Kidney epithelial cell (primary cell): Measurements from ENCODE around the gene ADCY2. TPM values are rescaled to one million over a fixed set of nuclear protein-coding genes. Genes with fewer than 3 reads are reported as not detected.

Experiments used
- DNase-seq: peaks from one replicate; pipeline ENCODE4 v3.0.0-alpha.2; 2010; ENCODE audit warnings: low read depth
- H3K27me3 ChIP-seq: 2 replicates; pipeline ENCODE4 v1.6.0; 2011; ENCODE audit warnings: low read length; ENCODE audit not compliant: control insufficient read depth, insufficient read depth
- H3K36me3 ChIP-seq: 2 replicates; pipeline ENCODE4 v1.5.1; 2011; ENCODE audit warnings: low read length; ENCODE audit not compliant: control insufficient read depth, insufficient read depth
- H3K4me3 ChIP-seq: 2 replicates; pipeline ENCODE4 v1.5.1; 2011; ENCODE audit warnings: low read depth, mild to moderate bottlenecking, control low read depth, low read length
- total RNA-seq: library from RNA; depleted of rRNA; stranded (reverse); fragments of >200 nt; gene quantifications from 2 replicates; pipeline ENCODE4 v1.2.3, GENCODE V29; 2015
- TF ChIP-seq, protein P1 (sequence below): IDR thresholded peaks from 2 replicates; pipeline ENCODE4 v1.5.1; 2011; ENCODE audit warnings: mild to moderate bottlenecking, moderate library complexity, low read length, control low read depth, inconsistent platforms; ENCODE audit not compliant: insufficient read depth, poor library complexity, severe bottlenecking

Gene ADCY2
- total RNA-seq, 1 donor from 2014 or later: 0.25 TPM

- Histone ChIP-seq H3K4me3 (no peak overlapping the region), H3K36me3 (no peaks in the 10 kb centered on the region), H3K27me3 (no peaks in the 10 kb centered on the region)
- DNase-seq: no peak
- TF ChIP-seq, protein P1, sequence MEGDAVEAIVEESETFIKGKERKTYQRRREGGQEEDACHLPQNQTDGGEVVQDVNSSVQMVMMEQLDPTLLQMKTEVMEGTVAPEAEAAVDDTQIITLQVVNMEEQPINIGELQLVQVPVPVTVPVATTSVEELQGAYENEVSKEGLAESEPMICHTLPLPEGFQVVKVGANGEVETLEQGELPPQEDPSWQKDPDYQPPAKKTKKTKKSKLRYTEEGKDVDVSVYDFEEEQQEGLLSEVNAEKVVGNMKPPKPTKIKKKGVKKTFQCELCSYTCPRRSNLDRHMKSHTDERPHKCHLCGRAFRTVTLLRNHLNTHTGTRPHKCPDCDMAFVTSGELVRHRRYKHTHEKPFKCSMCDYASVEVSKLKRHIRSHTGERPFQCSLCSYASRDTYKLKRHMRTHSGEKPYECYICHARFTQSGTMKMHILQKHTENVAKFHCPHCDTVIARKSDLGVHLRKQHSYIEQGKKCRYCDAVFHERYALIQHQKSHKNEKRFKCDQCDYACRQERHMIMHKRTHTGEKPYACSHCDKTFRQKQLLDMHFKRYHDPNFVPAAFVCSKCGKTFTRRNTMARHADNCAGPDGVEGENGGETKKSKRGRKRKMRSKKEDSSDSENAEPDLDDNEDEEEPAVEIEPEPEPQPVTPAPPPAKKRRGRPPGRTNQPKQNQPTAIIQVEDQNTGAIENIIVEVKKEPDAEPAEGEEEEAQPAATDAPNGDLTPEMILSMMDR: no peak
These were observed 71.2 kb downstream of the ADCY2 start for GRCh38 chr5:7467179-7467578.

- Histone ChIP-seq H3K27me3 (no peaks in the 10 kb centered on the region), H3K36me3 (no peaks in the 10 kb centered on the region), H3K4me3 (no peak overlapping the region)
- no peak for DNase-seq
- TF ChIP-seq, protein P1: no peak
These were observed 72.8 kb downstream of the ADCY2 start for GRCh38 chr5:7468742-7469141.

DNA sequence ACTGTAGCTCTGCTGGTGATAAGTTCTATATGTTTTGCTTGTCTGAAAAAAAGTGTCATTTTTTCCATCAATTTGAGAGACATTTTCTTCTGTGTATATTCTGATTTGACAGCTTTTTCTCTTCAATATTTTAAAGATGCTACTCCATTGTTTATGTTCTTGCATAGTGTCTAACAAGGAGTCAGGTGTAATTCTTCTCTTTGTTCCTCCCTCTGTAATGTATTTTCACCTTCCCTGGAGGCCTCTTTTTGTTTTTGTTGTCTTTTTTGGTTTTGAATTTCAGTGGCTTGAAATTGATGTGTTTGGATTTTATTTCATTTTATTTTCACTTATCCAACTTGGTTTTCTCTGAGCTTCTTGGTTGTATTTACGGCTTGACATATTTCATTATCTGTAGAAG is 75.8 kb downstream of the ADCY2 start:
- H3K4me3 ChIP-seq: no peak overlapping the region
- TF ChIP-seq, protein P1: no peak
- H3K36me3 ChIP-seq: no peaks in the 10 kb centered on the region
- H3K27me3 ChIP-seq: no peaks in the 10 kb centered on the region
- DNase-seq: no peak

- DNase-seq: no peak
- no peaks in the 10 kb centered on the region for H3K27me3 ChIP-seq
- TF ChIP-seq, protein P1: no peak
- no peaks in the 10 kb centered on the region for H3K36me3 ChIP-seq
- no peak overlapping the region for H3K4me3 ChIP-seq
These were observed 77.2 kb downstream of the ADCY2 start for GRCh38 chr5:7473115-7473514.

DNA sequence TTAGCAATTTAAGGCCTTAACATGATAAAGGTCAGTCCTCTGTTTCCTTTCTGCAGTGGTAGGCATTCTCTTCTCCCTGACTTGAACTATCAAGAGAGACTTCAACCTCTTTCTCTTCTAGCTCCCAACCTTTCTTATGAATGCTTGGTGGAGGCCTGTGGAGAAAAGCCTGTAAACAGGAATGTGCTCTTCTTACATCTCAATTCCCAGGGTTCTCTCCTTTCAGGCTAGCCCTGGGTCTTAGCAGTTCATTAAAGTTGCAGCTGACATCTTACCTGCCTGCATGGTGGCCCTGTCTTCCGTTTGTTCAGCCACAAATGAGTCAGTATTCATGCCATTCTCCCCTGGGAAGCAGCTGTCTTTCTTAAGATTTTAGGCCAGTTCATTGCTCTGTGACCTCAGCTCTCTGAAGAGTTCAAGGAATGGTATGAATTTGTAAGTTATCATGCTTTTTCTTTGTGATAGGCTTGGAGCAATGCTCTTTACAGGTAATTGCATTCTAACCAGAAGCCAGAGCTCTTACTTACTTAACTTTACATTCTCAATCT is 77.8 kb downstream of the ADCY2 start:
- TF ChIP-seq, protein P1: no peak
- H3K36me3 ChIP-seq: no peaks in the 10 kb centered on the region
- no peak overlapping the region for H3K4me3 ChIP-seq
- DNase-seq: no peak
- no peaks in the 10 kb centered on the region for H3K27me3 ChIP-seq

DNA sequence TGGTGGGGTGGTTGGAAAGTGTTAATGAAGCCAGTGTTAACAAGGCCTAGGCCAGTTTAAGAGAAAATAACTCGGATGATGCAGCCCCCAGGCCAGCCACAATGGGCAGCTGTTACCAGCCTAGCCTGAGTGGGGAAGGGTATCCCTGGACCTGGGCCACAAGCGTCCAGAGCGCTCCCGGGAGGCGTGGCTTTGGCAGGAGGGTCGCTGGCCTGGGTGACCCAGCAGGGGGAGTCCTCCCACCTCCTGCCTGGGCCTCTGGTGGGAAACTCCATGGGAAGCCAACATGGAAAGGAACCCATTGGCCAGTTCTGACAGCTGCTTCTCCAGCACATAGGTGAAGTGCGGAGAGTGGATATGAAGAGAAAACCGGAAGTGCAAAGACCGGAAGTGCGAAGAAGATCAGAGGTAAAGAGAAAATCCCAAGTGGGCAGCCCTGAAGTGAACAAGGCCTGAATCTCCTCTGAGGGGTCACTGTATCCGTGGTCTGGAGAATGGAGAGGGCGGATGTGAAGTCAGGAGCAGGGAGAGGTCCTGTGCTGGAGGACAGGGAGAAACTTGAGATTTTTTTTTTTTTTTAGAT is 79.0 kb downstream of the ADCY2 start:
- no peaks in the 10 kb centered on the region for H3K36me3 ChIP-seq

More for the DNA sequence above, 79.0 kb downstream of the ADCY2 start:
- Histone ChIP-seq H3K27me3 (no peaks in the 10 kb centered on the region), H3K4me3 (no peak overlapping the region)
- TF ChIP-seq, protein P1: no peak
- DNase-seq: no peak
